Neural progenitor cell (in vitro differentiated cells): Measurements from ENCODE around the gene HNRNPL. TPM values are rescaled to one million over a fixed set of nuclear protein-coding genes. Genes with fewer than 3 reads are reported as not detected.

Source experiments
- DNase-seq: peaks from one replicate; pipeline ENCODE4 v3.0.0-alpha.2; 2016; ENCODE audit warnings: low spot score
- H2AFZ ChIP-seq: fragments of 200-600 bp; sonication (generic); replicated peaks from 2 replicates; pipeline ENCODE4 v1.6.1; 2016; ENCODE audit warnings: antibody characterized with exemption
- H3F3A ChIP-seq: fragments of 200-600 bp; sonication (generic); 2 replicates; pipeline ENCODE4 v1.6.1; 2016; ENCODE audit warnings: antibody characterized with exemption, low read depth
- H3K27ac ChIP-seq: fragments of 200-600 bp; sonication (generic); 2 replicates; pipeline ENCODE4 v1.5.1; 2016; ENCODE audit warnings: mild to moderate bottlenecking
- H3K27me3 ChIP-seq: fragments of 200-600 bp; sonication (generic); 2 replicates; pipeline ENCODE4 v1.6.1; 2016; ENCODE audit warnings: mild to moderate bottlenecking, moderate library complexity
- H3K36me3 ChIP-seq: fragments of 200-600 bp; sonication (generic); 2 replicates; pipeline ENCODE4 v1.5.1; 2016
- H3K4me1 ChIP-seq: fragments of 200-600 bp; sonication (generic); 2 replicates; pipeline ENCODE4 v1.6.1; 2016; ENCODE audit warnings: mixed run types
- H3K4me2 ChIP-seq: fragments of 200-600 bp; sonication (generic); 2 replicates; pipeline ENCODE4 v1.6.1; 2016
- H3K4me3 ChIP-seq: fragments of 200-600 bp; sonication (generic); 2 replicates; pipeline ENCODE4 v1.5.1; 2016
- H3K79me2 ChIP-seq: fragments of 200-600 bp; sonication (generic); 2 replicates; pipeline ENCODE4 v1.6.1; 2016; ENCODE audit warnings: low read depth
- H3K9ac ChIP-seq: fragments of 200-600 bp; sonication (generic); 2 replicates; pipeline ENCODE4 v1.6.1; 2016
- H3K9me3 ChIP-seq: fragments of 200-600 bp; sonication (generic); 2 replicates; pipeline ENCODE4 v1.5.1; 2016; ENCODE audit warnings: low read depth
- H4K20me1 ChIP-seq: fragments of 200-600 bp; sonication (generic); 2 replicates; pipeline ENCODE4 v1.6.1; 2016; ENCODE audit warnings: low read depth
- H3K27ac Mint-ChIP-seq: 3 replicates; pipeline ENCODE4 v1.8.0; 2021; ENCODE audit warnings: mixed read lengths
- H3K27me3 Mint-ChIP-seq: 2 replicates; pipeline ENCODE4 v1.8.0; 2022; ENCODE audit warnings: low read depth, mild to moderate bottlenecking, inconsistent platforms, moderate library complexity, mixed read lengths; ENCODE audit not compliant: insufficient read depth
- H3K36me3 Mint-ChIP-seq: 3 replicates; pipeline ENCODE4 v1.8.0; 2021; ENCODE audit warnings: mixed read lengths
- H3K4me1 Mint-ChIP-seq: 3 replicates; pipeline ENCODE4 v1.8.0; 2021; ENCODE audit warnings: mixed read lengths
- H3K4me3 Mint-ChIP-seq: 3 replicates; pipeline ENCODE4 v1.8.0; 2021; ENCODE audit warnings: mild to moderate bottlenecking, moderate library complexity, mixed read lengths
- H3K9me3 Mint-ChIP-seq: 3 replicates; pipeline ENCODE4 v1.8.0; 2020; ENCODE audit warnings: mixed read lengths
- EZH2 ChIP-seq: fragments of 200-600 bp; sonication (generic); IDR thresholded peaks from 2 replicates; pipeline ENCODE4 v1.6.1; 2017; ENCODE audit warnings: antibody characterized with exemption, mild to moderate bottlenecking, moderate library complexity
- EZH2phosphoT487 ChIP-seq: fragments of 200-600 bp; sonication (generic); IDR thresholded peaks from 2 replicates; pipeline ENCODE4 v1.6.1; 2017; ENCODE audit warnings: antibody characterized with exemption
- total RNA-seq: library from RNA; depleted of rRNA; stranded (reverse); fragments of >200 nt; gene quantifications from 2 replicates; pipeline ENCODE4 v1.2.3, GENCODE V29; 2015; ENCODE audit warnings: low replicate concordance
- TF ChIP-seq, protein P1 (sequence below): fragments of 200-600 bp; sonication (generic); IDR thresholded peaks from 2 replicates; pipeline ENCODE4 v1.5.1; 2017; ENCODE audit warnings: antibody characterized with exemption, mild to moderate bottlenecking

The HNRNPL gene
- total RNA-seq, 1 donor from 2014 or later, result 436 TPM

DNA sequence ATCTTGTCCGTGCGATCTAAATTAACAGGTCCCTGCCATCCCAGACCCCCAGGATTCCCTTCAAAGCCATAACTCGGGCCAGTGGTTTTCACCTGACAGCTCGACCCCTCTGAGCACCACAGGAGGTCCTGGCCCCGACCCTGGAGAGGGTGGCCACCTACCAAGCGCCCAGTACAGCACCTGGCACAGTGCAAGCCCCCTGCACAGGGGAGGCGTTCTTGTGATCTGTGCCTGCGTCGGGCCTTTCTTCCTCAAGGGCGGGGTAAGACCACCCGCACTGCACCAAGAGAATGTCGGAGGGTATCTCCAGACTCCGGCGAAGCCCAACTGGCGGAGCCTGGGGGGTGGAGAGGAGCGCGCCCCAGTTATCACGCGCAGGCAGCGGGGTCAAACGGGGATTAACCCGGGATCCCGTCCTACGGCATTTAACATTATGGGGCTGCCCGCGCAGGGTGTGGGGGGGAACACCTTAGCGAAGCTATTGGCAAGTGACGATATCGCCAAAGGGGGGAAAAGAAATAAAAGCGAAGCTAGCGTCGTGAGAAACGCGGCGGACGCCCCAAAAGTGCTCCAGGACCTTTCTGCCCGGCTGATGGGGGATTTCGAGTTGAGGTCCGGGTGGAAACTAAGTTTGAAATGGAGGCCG, 1.3 kb upstream of the HNRNPL start:
- no peaks in the 10 kb centered on the region for H3K9me3 ChIP-seq
- H2AFZ ChIP-seq, result no peak overlapping the region
- peak overlapping the region; percentile 92 for H3K4me2 ChIP-seq
- H4K20me1 ChIP-seq, result peaks cover 31% of the 10 kb centered on the region
- H3K79me2 ChIP-seq, result peaks cover 32% of the 10 kb centered on the region
- Mint-ChIP-seq H3K36me3 (peaks cover 17% of the 10 kb centered on the region), H3K27ac (peak overlapping the region; percentile 67), H3K27me3 (peaks cover 12% of the 10 kb centered on the region), H3K9me3 (peaks cover 2% of the 10 kb centered on the region), H3K4me1 (peaks cover 39% of the 10 kb centered on the region), H3K4me3 (peak overlapping the region; percentile 94)
- TF ChIP-seq EZH2 (no peak), EZH2phosphoT487 (no peak)
- TF ChIP-seq, protein P1, sequence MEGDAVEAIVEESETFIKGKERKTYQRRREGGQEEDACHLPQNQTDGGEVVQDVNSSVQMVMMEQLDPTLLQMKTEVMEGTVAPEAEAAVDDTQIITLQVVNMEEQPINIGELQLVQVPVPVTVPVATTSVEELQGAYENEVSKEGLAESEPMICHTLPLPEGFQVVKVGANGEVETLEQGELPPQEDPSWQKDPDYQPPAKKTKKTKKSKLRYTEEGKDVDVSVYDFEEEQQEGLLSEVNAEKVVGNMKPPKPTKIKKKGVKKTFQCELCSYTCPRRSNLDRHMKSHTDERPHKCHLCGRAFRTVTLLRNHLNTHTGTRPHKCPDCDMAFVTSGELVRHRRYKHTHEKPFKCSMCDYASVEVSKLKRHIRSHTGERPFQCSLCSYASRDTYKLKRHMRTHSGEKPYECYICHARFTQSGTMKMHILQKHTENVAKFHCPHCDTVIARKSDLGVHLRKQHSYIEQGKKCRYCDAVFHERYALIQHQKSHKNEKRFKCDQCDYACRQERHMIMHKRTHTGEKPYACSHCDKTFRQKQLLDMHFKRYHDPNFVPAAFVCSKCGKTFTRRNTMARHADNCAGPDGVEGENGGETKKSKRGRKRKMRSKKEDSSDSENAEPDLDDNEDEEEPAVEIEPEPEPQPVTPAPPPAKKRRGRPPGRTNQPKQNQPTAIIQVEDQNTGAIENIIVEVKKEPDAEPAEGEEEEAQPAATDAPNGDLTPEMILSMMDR, result no peak
- DNase-seq, result peak; percentile 80
- H3K4me3 ChIP-seq, result peak overlapping the region; percentile 98
- H3K4me1 ChIP-seq, result peaks cover 21% of the 10 kb centered on the region
- peak overlapping the region; percentile 90 for H3K27ac ChIP-seq
- H3F3A ChIP-seq, result peaks cover 53% of the 10 kb centered on the region
- H3K27me3 ChIP-seq, result no peaks in the 10 kb centered on the region
- peaks cover 7% of the 10 kb centered on the region for H3K36me3 ChIP-seq
- no peak overlapping the region for H3K9ac ChIP-seq

- no peaks in the 10 kb centered on the region for H3K9me3 ChIP-seq
- H3K4me3 ChIP-seq, result peak overlapping the region; percentile 98
- peaks cover 10% of the 10 kb centered on the region for H3K36me3 ChIP-seq
- peaks cover 23% of the 10 kb centered on the region for H3K36me3 Mint-ChIP-seq
- H3K27ac Mint-ChIP-seq, result peak overlapping the region; percentile 67
- H3K4me1 Mint-ChIP-seq, result peaks cover 39% of the 10 kb centered on the region
- H2AFZ ChIP-seq, result no peak overlapping the region
- H4K20me1 ChIP-seq, result peaks cover 37% of the 10 kb centered on the region
- H3K27ac ChIP-seq, result peak overlapping the region; percentile 90
- H3K4me1 ChIP-seq, result peaks cover 21% of the 10 kb centered on the region
- TF ChIP-seq EZH2phosphoT487 (no peak), EZH2 (no peak)
- TF ChIP-seq, protein P1, result no peak
- peaks cover 2% of the 10 kb centered on the region for H3K9me3 Mint-ChIP-seq
- peak overlapping the region; percentile 94 for H3K4me3 Mint-ChIP-seq
- no peak overlapping the region for H3K9ac ChIP-seq
- no peaks in the 10 kb centered on the region for H3K27me3 ChIP-seq
- peaks cover 12% of the 10 kb centered on the region for H3K27me3 Mint-ChIP-seq
- no peak for DNase-seq
- peaks cover 59% of the 10 kb centered on the region for H3F3A ChIP-seq
- peaks cover 38% of the 10 kb centered on the region for H3K79me2 ChIP-seq
- H3K4me2 ChIP-seq, result peak overlapping the region; percentile 92
Measured at GRCh38 chr19:38850436-38850975, 720 bp upstream of the HNRNPL start.

DNA sequence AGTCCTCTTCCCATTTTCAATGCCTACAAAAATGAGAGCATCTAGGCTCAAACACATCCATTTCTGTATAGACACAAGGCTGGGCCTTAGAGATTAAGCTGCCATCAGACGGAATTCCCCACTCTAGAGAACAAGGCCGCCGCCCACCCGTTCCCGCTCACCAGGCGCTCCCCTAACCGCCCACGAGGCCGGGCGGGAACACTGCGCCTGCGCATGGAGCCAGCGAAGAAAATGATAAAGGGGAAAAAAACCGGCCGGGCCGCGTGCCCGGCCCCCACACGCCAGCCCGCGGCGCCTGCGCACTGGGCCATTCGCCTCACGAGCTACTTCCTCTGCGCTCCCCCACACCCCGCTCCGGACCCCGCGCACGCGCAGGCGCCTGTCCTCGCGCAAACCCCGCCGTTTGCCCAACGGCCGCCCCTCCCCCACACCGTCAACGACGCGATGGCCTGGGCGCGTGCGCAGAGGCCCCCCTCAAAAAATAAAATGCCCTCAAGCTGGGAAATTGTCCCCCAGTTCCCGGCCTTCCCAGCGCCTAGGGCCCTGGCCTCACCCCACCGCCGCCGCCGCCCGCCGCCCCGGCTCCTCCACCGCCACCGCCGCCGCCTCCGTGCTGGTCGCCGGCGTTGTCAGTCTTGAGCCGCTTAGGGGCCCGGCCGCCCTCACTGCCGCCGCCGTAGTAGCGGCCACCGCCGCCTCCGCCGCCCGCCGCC, 483 bp downstream of the HNRNPL start:
- H3K9me3 ChIP-seq, result no peaks in the 10 kb centered on the region
- peaks cover 13% of the 10 kb centered on the region for H3K36me3 ChIP-seq
- peaks cover 21% of the 10 kb centered on the region for H3K4me1 ChIP-seq
- H3F3A ChIP-seq, result peaks cover 71% of the 10 kb centered on the region
- H2AFZ ChIP-seq, result no peak overlapping the region
- H3K4me2 ChIP-seq, result peak overlapping the region; percentile 92
- H3K27me3 ChIP-seq, result no peaks in the 10 kb centered on the region
- Mint-ChIP-seq H3K36me3 (peaks cover 28% of the 10 kb centered on the region), H3K27me3 (peaks cover 12% of the 10 kb centered on the region), H3K9me3 (no peaks in the 10 kb centered on the region), H3K27ac (peak overlapping the region; percentile 85), H3K4me1 (peaks cover 41% of the 10 kb centered on the region), H3K4me3 (peak overlapping the region; percentile 94)
- peak overlapping the region; percentile 97 for H3K27ac ChIP-seq
- TF ChIP-seq EZH2 (no peak), EZH2phosphoT487 (no peak)
- TF ChIP-seq, protein P1, result no peak
- peak; percentile 98 for DNase-seq
- peaks cover 50% of the 10 kb centered on the region for H3K79me2 ChIP-seq
- peak overlapping the region; percentile 81 for H3K4me3 ChIP-seq
- H3K9ac ChIP-seq, result peak overlapping the region; percentile 84
- peaks cover 49% of the 10 kb centered on the region for H4K20me1 ChIP-seq
